Measurements from ENCODE around the gene LRRN2. TPM values are rescaled to one million over a fixed set of nuclear protein-coding genes. Genes with fewer than 3 reads are reported as not detected.

The LRRN2 gene
- total and polyA plus RNA-seq, 2 experiments from 2014 or later = 0.74 to 2.6 TPM

DNA sequence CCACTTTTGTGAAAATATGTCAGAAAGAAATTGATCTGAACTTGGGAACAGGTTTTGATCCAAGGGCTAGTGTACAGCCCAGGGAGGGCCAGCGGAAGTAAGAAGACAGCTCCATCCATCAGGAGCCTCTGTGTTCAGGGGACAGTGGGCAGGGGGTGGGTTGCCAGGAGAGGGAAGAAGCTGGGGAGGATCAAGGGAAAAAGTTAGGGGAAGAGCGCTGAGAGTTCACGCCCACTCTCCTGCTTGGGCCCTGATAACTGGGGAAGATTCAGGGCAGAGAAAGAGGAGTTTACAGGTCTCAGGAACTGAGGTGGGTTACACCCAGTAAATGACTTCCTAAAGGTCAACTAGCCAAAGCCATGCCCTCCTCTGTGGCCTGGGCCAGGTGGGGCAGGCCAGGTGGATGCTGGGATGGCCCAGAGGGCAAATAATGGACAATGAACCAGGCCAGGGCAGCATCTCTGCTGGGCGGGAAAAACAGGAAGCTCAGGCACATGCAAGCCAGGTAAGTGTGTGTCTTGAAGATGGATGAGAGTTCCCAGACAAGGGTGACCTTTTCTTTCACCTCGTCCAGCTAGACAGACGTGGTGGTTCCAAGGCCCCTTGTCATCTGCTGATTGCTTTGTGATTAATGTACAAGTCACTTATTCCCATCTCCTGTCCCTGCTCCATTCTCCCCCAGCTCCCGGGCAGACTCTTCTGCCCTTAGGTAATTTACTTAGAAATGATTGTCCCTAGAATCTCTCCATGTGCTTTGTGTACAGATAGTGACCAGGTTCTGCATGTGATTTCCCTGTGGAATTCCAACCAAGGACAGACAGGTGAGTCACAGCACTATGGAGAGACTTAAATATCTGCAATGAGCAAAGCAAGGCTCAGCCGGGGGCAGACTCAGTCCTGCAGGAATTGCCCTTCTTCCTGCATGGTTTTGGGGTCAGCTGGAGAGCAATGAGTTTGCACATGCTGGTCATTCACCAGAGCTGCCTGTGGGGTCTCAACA, 112.3 kb downstream of the LRRN2 start:
- Mint-ChIP-seq H3K4me1 (peaks cover 79% of the 10 kb centered on the region), H3K9me3 (no peaks in the 10 kb centered on the region; the same call in 2 of the 3 replicates), H3K27me3 (ENCODE audit: insufficient read depth, low read depth, poor library complexity) (peaks cover 21% of the 10 kb centered on the region), H3K27ac (no peak overlapping the region; the same call in 1 of the 2 replicates), H3K4me3 (no peak overlapping the region; the same call in 2 of the 3 replicates), H3K36me3 (ENCODE audit: low read depth) (no peaks in the 10 kb centered on the region)
- Histone ChIP-seq H3K27me3 (ENCODE audit: insufficient read depth) (0 out of 2 replicates have a peak, but pooled peaks cover 5% of the 10 kb centered on the region), H3F3A (replicated peaks; ENCODE audit: low read depth) (peaks cover 6% of the 10 kb centered on the region; the same call in 1 of the 2 replicates), H3K79me2 (replicated peaks; ENCODE audit: insufficient read depth) (no peaks in the 10 kb centered on the region), H3K27ac (ENCODE audit: low read depth) (peak overlapping the region; percentile 29; the same call in 1 of the 2 replicates), H3K4me3 (peak overlapping the region; percentile 37; the same call in 1 of the 2 replicates), H3K9me2 (ENCODE audit: insufficient read depth) (no peaks in the 10 kb centered on the region), H3K4me1 (ENCODE audit: insufficient read depth) (peaks cover 76% of the 10 kb centered on the region), H2AFZ (no peak overlapping the region), H3K4me2 (peak overlapping the region; percentile 70), H3K36me3 (ENCODE audit: insufficient read depth) (no peaks in the 10 kb centered on the region), H4K20me1 (replicated peaks; ENCODE audit: insufficient read depth) (no peaks in the 10 kb centered on the region)
- DNase-seq (ENCODE audit: low spot score) (no peak), ATAC-seq (no peak)
- TF ChIP-seq REST (IDR thresholded peaks at IDR 0.05; ENCODE audit: unreplicated experiment) (no peak), JUNB (IDR thresholded peaks at IDR 0.05; ENCODE audit: unreplicated experiment) (no peak), ZNF114 (CRISPR knock-in tag; IDR thresholded peaks at IDR 0.05) (no peak), EZH2phosphoT487 (IDR thresholded peaks at IDR 0.05; ENCODE audit: unreplicated experiment) (no peak), POLR2AphosphoS5 (IDR thresholded peaks at IDR 0.05; ENCODE audit: low read depth) (no peak), CTCF (conservative IDR thresholded peaks at IDR 0.05; ENCODE audit: low read depth in 2 of 2) (no peak), CREB1 (CRISPR knock-in tag; IDR thresholded peaks at IDR 0.05; ENCODE audit: low read depth) (no peak), EZH2 (IDR thresholded peaks at IDR 0.05; ENCODE audit: low read depth, unreplicated experiment) (no peak), NANOG (IDR thresholded peaks at IDR 0.05; ENCODE audit: borderline replicate concordance) (no peak), STAT1 (IDR thresholded peaks at IDR 0.05; ENCODE audit: unreplicated experiment) (no peak), ZNF331 (CRISPR knock-in tag; IDR thresholded peaks at IDR 0.05; ENCODE audit: low read depth) (no peak)
- TF ChIP-seq, protein P1, sequence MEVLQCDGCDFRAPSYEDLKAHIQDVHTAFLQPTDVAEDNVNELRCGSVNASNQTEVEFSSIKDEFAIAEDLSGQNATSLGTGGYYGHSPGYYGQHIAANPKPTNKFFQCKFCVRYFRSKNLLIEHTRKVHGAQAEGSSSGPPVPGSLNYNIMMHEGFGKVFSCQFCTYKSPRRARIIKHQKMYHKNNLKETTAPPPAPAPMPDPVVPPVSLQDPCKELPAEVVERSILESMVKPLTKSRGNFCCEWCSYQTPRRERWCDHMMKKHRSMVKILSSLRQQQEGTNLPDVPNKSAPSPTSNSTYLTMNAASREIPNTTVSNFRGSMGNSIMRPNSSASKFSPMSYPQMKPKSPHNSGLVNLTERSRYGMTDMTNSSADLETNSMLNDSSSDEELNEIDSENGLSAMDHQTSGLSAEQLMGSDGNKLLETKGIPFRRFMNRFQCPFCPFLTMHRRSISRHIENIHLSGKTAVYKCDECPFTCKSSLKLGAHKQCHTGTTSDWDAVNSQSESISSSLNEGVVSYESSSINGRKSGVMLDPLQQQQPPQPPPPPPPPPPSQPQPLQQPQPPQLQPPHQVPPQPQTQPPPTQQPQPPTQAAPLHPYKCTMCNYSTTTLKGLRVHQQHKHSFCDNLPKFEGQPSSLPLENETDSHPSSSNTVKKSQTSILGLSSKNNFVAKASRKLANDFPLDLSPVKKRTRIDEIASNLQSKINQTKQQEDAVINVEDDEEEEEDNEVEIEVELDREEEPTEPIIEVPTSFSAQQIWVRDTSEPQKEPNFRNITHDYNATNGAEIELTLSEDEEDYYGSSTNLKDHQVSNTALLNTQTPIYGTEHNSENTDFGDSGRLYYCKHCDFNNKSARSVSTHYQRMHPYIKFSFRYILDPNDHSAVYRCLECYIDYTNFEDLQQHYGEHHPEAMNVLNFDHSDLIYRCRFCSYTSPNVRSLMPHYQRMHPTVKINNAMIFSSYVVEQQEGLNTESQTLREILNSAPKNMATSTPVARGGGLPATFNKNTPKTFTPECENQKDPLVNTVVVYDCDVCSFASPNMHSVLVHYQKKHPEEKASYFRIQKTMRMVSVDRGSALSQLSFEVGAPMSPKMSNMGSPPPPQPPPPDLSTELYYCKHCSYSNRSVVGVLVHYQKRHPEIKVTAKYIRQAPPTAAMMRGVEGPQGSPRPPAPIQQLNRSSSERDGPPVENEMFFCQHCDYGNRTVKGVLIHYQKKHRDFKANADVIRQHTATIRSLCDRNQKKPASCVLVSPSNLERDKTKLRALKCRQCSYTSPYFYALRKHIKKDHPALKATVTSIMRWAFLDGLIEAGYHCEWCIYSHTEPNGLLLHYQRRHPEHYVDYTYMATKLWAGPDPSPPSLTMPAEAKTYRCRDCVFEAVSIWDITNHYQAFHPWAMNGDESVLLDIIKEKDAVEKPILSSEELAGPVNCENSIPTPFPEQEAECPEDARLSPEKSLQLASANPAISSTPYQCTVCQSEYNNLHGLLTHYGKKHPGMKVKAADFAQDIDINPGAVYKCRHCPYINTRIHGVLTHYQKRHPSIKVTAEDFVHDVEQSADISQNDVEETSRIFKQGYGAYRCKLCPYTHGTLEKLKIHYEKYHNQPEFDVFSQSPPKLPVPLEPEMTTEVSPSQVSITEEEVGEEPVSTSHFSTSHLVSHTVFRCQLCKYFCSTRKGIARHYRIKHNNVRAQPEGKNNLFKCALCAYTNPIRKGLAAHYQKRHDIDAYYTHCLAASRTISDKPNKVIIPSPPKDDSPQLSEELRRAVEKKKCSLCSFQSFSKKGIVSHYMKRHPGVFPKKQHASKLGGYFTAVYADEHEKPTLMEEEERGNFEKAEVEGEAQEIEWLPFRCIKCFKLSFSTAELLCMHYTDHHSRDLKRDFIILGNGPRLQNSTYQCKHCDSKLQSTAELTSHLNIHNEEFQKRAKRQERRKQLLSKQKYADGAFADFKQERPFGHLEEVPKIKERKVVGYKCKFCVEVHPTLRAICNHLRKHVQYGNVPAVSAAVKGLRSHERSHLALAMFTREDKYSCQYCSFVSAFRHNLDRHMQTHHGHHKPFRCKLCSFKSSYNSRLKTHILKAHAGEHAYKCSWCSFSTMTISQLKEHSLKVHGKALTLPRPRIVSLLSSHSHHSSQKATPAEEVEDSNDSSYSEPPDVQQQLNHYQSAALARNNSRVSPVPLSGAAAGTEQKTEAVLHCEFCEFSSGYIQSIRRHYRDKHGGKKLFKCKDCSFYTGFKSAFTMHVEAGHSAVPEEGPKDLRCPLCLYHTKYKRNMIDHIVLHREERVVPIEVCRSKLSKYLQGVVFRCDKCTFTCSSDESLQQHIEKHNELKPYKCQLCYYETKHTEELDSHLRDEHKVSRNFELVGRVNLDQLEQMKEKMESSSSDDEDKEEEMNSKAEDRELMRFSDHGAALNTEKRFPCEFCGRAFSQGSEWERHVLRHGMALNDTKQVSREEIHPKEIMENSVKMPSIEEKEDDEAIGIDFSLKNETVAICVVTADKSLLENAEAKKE (CRISPR knock-in tag; IDR thresholded peaks at IDR 0.05) = no peak
- TF ChIP-seq, protein P2, sequence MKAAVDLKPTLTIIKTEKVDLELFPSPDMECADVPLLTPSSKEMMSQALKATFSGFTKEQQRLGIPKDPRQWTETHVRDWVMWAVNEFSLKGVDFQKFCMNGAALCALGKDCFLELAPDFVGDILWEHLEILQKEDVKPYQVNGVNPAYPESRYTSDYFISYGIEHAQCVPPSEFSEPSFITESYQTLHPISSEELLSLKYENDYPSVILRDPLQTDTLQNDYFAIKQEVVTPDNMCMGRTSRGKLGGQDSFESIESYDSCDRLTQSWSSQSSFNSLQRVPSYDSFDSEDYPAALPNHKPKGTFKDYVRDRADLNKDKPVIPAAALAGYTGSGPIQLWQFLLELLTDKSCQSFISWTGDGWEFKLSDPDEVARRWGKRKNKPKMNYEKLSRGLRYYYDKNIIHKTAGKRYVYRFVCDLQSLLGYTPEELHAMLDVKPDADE (IDR thresholded peaks at IDR 0.05) = no peak

Data from GM23338 (cell line).